ENCODE measurements around the gene DNER. TPM values are rescaled to one million over a fixed set of nuclear protein-coding genes. Genes with fewer than 3 reads are reported as not detected.

The DNER gene
- total and polyA plus RNA-seq, 10 of the 15 experiments (the other 5 are each of a cell fraction or from before 2014, with no cell fraction given): 0.04 to 0.08 (median 0.07) TPM; not detected in 7

GRCh38 chr2:229408356-229408755 lies 306.0 kb downstream of the DNER start:
- Histone ChIP-seq H3K27ac (ENCODE audit: control insufficient read depth, insufficient read depth) (no peak overlapping the region), H2AFZ (ENCODE audit: control insufficient read depth, low read depth, low read length) (no peak overlapping the region), H3K4me2 (ENCODE audit: control insufficient read depth, insufficient read depth) (no peak overlapping the region), H4K20me1 (ENCODE audit: control insufficient read depth, insufficient read depth) (no peaks in the 10 kb centered on the region), H3K9me3 (replicated peaks; ENCODE audit: control insufficient read depth, insufficient read depth, low read length) (no peaks in the 10 kb centered on the region), H3K27me3 (replicated peaks in 1 of 2; ENCODE audit: control insufficient read depth in 2 of 2, insufficient read depth in 2 of 2, low read length in 1 of 2) (peaks cover 0 to 2% of the 10 kb centered on the region in 2 experiments; a peak in 1 of 4 replicates), H3K9ac (ENCODE audit: control insufficient read depth, insufficient read depth, low read length) (no peak overlapping the region), H3K36me3 (ENCODE audit: control insufficient read depth in 2 of 2, insufficient read depth in 2 of 2, low read length in 1 of 2) (no peaks in the 10 kb centered on the region), H3K4me3 (no peak overlapping the region), H3K79me2 (ENCODE audit: control insufficient read depth, insufficient read depth, low read length) (no peaks in the 10 kb centered on the region), H3K4me1 (ENCODE audit: control insufficient read depth, insufficient read depth, low read length) (no peaks in the 10 kb centered on the region)
- no peak for DNase-seq (ENCODE audit: low read depth, low spot score)
- ChIA-PET CTCF (no interaction called here), RAD21 (ENCODE audit: unreplicated experiment) (no interaction called here), SMC1A (ENCODE audit: uncharacterized antibody, unreplicated experiment) (no interaction called here), POLR2A (no interaction called here)
- FAIRE-seq: no peak
- in situ Hi-C loops (cut with MboI): no loop called here
- 0% methylated on average over 1 of the region's 1 CpG for WGBS (ENCODE audit: insufficient coverage, insufficient replicate concordance, low lambda C conversion rate, missing lambda C conversion rate)
- no TSS peak for BruUV-seq (replicated peaks)
- TF ChIP-seq SREBF2 (IDR thresholded peaks at IDR 0.05; ENCODE audit: low read length) (no peak), IRF3 (IDR thresholded peaks at IDR 0.05) (no peak), SUZ12 (IDR thresholded peaks at IDR 0.05; ENCODE audit: unreplicated experiment) (no peak)
- no peak for ATAC-seq
- intact Hi-C loops (cut with micrococcal nuclease; ENCODE audit: unreplicated experiment): no loop called here

GRCh38 chr2:229407170-229407569 lies 307.2 kb downstream of the DNER start:
- intact Hi-C loops (cut with micrococcal nuclease; ENCODE audit: unreplicated experiment) (no loop called here), in situ Hi-C loops (cut with MboI) (no loop called here)
- SMC1A ChIA-PET (ENCODE audit: uncharacterized antibody, unreplicated experiment): no interaction called here
- RAD21 ChIA-PET (ENCODE audit: unreplicated experiment): no interaction called here
- DNase-seq (ENCODE audit: low read depth, low spot score): no peak
- Histone ChIP-seq H3K27ac (ENCODE audit: control insufficient read depth, insufficient read depth) (no peak overlapping the region), H3K4me3 (no peak overlapping the region), H3K27me3 (replicated peaks in 1 of 2; ENCODE audit: control insufficient read depth in 2 of 2, insufficient read depth in 2 of 2, low read length in 1 of 2) (peaks cover 0 to 2% of the 10 kb centered on the region in 2 experiments; a peak in 1 of 4 replicates), H3K36me3 (ENCODE audit: control insufficient read depth in 2 of 2, insufficient read depth in 2 of 2, low read length in 1 of 2) (no peaks in the 10 kb centered on the region), H4K20me1 (ENCODE audit: control insufficient read depth, insufficient read depth) (no peaks in the 10 kb centered on the region), H2AFZ (ENCODE audit: control insufficient read depth, low read depth, low read length) (no peak overlapping the region), H3K4me1 (ENCODE audit: control insufficient read depth, insufficient read depth, low read length) (no peaks in the 10 kb centered on the region), H3K79me2 (ENCODE audit: control insufficient read depth, insufficient read depth, low read length) (no peaks in the 10 kb centered on the region), H3K9ac (ENCODE audit: control insufficient read depth, insufficient read depth, low read length) (no peak overlapping the region), H3K4me2 (ENCODE audit: control insufficient read depth, insufficient read depth) (no peak overlapping the region), H3K9me3 (replicated peaks; ENCODE audit: control insufficient read depth, insufficient read depth, low read length) (no peaks in the 10 kb centered on the region)
- BruUV-seq (replicated peaks): no TSS peak
- ATAC-seq: no peak
- FAIRE-seq: no peak
- CTCF ChIA-PET: no interaction called here
- WGBS (ENCODE audit: insufficient coverage, insufficient replicate concordance, low lambda C conversion rate, missing lambda C conversion rate): 39% methylated on average over 13 of the region's 13 CpGs
- POLR2A ChIA-PET: no interaction called here
- no peak for TF ChIP-seq IKZF1 (conservative IDR thresholded peaks at IDR 0.05)
- no peak for TF ChIP-seq E2F8 (IDR thresholded peaks at IDR 0.05; ENCODE audit: low read depth, partially characterized antibody)
- TF ChIP-seq SMC3 (IDR thresholded peaks at IDR 0.05; ENCODE audit: borderline replicate concordance, low read length): no peak
- TF ChIP-seq NKRF (conservative IDR thresholded peaks at IDR 0.05): no peak
- TF ChIP-seq RAD51 (IDR thresholded peaks at IDR 0.05): no peak
- no peak for TF ChIP-seq POLR2AphosphoS5 (IDR thresholded peaks at IDR 0.05; ENCODE audit: low read length)
- TF ChIP-seq MLLT1 (IDR thresholded peaks at IDR 0.05): no peak
- no peak for TF ChIP-seq POLR2AphosphoS2 (IDR thresholded peaks at IDR 0.05; ENCODE audit: low read depth, low read length)
